ENCODE data around the gene SEC14L1.

SEC14L1 gene

GRCh38 chr17:77200711-77201110 lies 59.9 kb downstream of the SEC14L1 start:
- no peak for DNase-seq

- DNase-seq, result no peak
Measured at GRCh38 chr17:77203436-77203835, 62.7 kb downstream of the SEC14L1 start.

GRCh38 chr17:77203846-77204245 lies 63.1 kb downstream of the SEC14L1 start:
- no peak for DNase-seq

- no peak for DNase-seq
Measured at GRCh38 chr17:77204536-77204935, 63.8 kb downstream of the SEC14L1 start.

GRCh38 chr17:77205396-77206125 lies 64.8 kb downstream of the SEC14L1 start:
- no peak for DNase-seq

- no peak for DNase-seq
Measured at GRCh38 chr17:77206158-77206956, 65.6 kb downstream of the SEC14L1 start.

GRCh38 chr17:77207689-77208216 lies 67.0 kb downstream of the SEC14L1 start:
- no peak for DNase-seq

GRCh38 chr17:77208217-77208808 lies 67.5 kb downstream of the SEC14L1 start:
- DNase-seq, result peak; percentile 62

GRCh38 chr17:77208856-77209255 lies 68.1 kb downstream of the SEC14L1 start:
- DNase-seq, result no peak

- no peak for DNase-seq
Measured at GRCh38 chr17:77209330-77209748, 68.6 kb downstream of the SEC14L1 start.

- no peak for DNase-seq
Measured at GRCh38 chr17:77210331-77210730, 69.6 kb downstream of the SEC14L1 start.

GRCh38 chr17:77210946-77211541 lies 70.3 kb downstream of the SEC14L1 start:
- no peak for DNase-seq

GRCh38 chr17:77211681-77212080 lies 70.9 kb downstream of the SEC14L1 start:
- no peak for DNase-seq

- no peak for DNase-seq
Measured at GRCh38 chr17:77212081-77212832, 71.5 kb downstream of the SEC14L1 start.

GRCh38 chr17:77212833-77213777 lies 72.3 kb downstream of the SEC14L1 start:
- DNase-seq, result no peak

GRCh38 chr17:77213778-77214132 lies 73.0 kb downstream of the SEC14L1 start:
- DNase-seq, result no peak

GRCh38 chr17:77214328-77214727 lies 73.6 kb downstream of the SEC14L1 start:
- no peak for DNase-seq

GRCh38 chr17:77214743-77215142 lies 74.0 kb downstream of the SEC14L1 start:
- no peak for DNase-seq

GRCh38 chr17:77215281-77215680 lies 74.5 kb downstream of the SEC14L1 start:
- no peak for DNase-seq

GRCh38 chr17:77216486-77216885 lies 75.7 kb downstream of the SEC14L1 start:
- DNase-seq, result no peak

GRCh38 chr17:77217123-77217522 lies 76.4 kb downstream of the SEC14L1 start:
- no peak for DNase-seq
